HG03565 (cell line): Measurements from ENCODE around the gene LNP1.
"Not testable (repeated sequence)": the region's sequence is repeated elsewhere in the genome, so short reads cannot be mapped to it uniquely, and the experiment has no call there.

ENCODE experiments used
- ATAC-seq: cut with Tn5 transposase; IDR thresholded peaks from one replicate; pipeline ENCODE4 v1.9.1; 2021; ENCODE audit warnings: mild to moderate bottlenecking, moderate library complexity; ENCODE audit not compliant: unreplicated experiment

LNP1 gene

DNA sequence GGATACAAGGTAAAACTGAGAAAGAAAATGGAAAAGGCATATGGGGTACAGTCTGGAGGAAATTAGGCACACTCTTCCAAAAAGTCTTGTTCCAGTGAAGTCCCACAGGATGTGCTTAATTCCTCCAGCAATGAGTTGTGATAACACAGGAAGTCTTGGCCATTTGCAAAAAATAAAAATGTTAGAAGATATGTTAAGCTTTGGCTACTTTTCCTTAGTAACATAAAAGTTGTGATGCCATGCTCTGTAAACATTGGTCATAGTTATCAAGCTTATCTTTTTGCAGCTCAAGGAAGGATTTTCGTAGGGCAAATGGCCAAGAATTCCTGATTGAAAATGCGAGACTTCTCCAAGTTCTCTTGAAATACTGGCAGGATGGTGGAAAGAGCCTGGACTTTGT is 26.4 kb downstream of the LNP1 start:
- ATAC-seq: no peak

- ATAC-seq: no peak
These were observed 27.9 kb downstream of the LNP1 start for GRCh38 chr3:100429187-100429716.

DNA sequence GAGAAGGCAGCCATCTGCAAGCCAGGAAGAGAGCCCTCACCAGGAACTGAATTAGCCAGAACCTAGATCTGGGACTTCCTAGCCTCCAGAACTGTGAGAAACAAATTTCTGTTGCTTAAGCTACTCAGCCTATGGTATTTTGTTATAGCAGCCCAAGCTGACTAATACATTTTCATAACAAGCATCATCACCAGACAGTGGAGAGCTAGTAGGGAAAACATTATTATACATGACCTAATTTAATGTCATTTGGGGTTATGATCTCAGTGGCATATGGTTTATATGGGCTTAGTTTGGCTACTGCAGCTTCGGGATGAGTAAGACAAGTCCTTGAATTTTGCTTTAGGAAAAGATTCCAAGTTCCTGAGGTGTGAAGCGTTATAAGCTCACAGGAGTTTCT is 35.6 kb downstream of the LNP1 start:
- ATAC-seq: no peak

DNA sequence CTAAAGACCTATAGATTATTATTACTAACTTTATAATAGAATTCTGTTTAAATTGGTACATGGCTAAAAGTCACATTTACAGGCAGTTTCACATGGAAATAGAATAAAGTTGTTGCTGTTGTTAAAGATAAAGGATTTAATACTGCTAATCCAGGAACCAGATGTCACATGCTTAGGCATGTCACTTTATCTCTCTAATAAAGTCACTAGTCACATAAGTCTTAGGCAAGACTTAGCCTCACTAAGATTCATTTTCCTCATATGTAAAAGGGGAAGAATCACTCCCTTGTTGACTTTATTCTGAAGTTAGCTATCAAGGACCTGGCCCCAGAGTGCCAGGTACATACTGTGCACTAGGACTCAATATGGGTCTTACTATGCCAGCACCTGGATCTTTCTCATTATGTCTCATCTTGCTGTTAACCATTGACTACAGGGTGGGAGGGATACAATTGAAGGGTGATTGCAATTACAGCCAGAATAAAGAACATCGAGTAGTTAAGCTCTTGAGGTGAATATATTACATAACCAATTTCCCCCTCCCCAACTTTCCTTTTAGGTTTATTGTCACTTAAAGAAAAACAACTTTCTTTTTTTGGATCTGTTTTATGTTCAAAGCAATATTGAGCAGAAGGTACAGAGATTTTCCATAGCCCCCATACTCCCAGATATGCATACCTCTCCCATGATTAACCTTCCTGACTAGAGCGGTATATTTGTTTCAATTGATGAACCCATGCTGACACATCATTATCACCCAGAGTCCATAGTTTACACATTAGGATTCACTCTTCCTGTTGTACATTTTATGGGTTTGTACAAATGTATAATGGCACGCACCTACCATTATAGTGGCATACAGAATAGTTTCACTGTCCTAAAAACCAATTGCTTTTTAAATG is 36.6 kb downstream of the LNP1 start:
- ATAC-seq: no peak

DNA sequence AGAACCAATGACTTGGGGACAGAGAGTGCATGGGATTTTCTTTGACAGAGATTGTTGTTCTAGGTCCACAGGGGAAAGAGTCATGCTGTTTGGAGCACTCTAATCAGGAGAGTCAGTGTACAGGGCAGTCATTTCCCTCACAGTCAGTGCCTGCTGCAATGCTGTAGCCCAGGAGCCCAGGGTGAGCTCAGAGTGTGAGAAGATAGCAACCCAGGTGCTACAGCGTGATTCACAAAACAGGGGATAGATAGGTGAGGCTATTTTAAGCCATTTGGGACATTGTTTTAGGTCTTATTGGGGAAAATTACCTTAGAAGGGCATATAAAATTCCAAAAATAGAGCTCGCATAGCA is 37.3 kb downstream of the LNP1 start:
- no peak for ATAC-seq

DNA sequence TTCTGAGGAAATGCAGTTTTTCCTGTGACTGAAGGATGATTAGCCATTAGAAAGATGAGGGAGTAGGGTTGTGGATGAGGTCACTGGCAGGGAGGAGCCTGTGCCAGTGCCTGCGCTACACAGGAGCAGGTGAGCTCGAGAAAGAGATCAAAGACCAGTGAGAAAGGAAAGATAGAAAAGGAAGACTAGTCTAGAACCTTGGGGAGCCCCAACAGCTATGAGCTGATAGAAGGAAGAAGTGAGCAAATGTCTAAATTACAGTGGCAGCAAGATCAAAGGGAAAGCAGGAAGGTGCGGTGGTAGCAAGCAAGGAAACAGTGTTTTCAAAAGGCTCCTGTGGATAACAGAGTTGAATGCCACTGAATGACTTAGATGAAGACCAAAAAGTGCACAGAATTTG is 39.6 kb downstream of the LNP1 start:
- ATAC-seq: no peak

GRCh38 chr3:100443690-100444089 is 42.4 kb downstream of the LNP1 start:
- ATAC-seq: no peak

GRCh38 chr3:100447067-100447466 is 45.7 kb downstream of the LNP1 start:
- not testable (repeated sequence) for ATAC-seq

DNA sequence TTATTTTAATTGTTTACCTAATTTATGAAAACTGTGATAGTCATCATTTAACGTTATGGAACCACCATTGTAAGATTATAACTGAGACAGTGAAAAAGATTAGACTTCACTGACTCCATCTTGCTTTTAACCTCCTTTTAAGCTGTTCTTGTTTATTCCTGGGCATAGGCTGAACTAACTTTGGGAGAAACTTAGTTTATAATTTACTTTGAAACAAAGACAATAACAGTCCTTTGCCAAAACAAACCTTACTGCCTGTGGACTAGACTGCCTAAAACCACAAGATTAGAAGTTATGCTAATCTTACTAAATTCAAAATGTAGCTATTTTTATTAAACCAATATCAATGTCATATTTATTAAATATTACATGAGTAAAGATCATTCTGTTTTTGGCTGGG is 46.7 kb downstream of the LNP1 start:
- no peak for ATAC-seq

- ATAC-seq: no peak
These were observed 47.9 kb downstream of the LNP1 start for GRCh38 chr3:100449214-100449613.

- no peak for ATAC-seq
These were observed 53.3 kb downstream of the LNP1 start for GRCh38 chr3:100454677-100455076.

GRCh38 chr3:100455841-100456550 is 54.7 kb downstream of the LNP1 start:
- ATAC-seq: no peak

DNA sequence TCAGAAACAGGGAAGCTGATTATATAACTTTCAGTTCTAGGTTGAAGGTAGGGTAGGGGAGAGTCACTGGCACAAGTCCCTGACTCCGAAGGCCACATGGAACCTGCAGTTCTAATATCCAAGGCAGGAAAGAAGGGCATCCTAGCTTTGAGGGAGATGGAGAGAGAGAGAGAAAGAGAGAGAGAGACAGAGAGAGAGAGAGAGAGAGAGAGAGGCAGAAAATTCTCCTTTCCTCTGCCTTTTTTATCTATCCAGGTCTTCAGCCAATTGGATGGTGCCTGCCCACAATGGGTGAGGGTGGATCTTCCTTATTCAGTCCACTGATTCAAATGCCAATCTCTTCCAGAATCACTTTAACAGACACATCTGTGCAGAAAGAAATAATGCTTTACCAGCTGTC is 55.4 kb downstream of the LNP1 start:
- no peak for ATAC-seq

GRCh38 chr3:100457811-100458210 is 56.5 kb downstream of the LNP1 start:
- no peak for ATAC-seq

DNA sequence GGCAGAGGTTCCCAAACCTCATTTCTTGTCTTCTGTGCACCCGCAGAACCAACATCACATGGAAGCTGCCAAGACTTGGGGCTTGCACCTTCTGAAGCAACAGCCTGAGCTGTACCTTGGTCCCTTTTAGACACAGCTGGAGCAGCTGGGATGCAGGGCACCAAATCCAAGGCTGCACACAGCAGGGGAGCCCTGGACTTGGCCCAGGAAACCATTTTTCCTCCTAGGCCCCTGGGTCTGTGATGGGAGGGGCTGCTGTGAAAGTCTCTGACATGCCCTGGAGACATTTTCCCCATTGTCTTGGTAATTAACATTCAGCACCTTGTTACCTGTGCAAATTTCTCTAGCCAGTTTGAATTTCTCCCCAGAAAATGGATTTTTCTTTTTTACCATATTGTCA is 57.5 kb downstream of the LNP1 start:
- no peak for ATAC-seq

GRCh38 chr3:100463002-100463401 is 61.7 kb downstream of the LNP1 start:
- ATAC-seq: peak; percentile 72

- ATAC-seq: no peak
These were observed 62.4 kb downstream of the LNP1 start for GRCh38 chr3:100463646-100464155.

GRCh38 chr3:100465892-100466777 is 64.8 kb downstream of the LNP1 start:
- no peak for ATAC-seq

GRCh38 chr3:100467133-100467532 is 65.8 kb downstream of the LNP1 start:
- ATAC-seq: no peak

DNA sequence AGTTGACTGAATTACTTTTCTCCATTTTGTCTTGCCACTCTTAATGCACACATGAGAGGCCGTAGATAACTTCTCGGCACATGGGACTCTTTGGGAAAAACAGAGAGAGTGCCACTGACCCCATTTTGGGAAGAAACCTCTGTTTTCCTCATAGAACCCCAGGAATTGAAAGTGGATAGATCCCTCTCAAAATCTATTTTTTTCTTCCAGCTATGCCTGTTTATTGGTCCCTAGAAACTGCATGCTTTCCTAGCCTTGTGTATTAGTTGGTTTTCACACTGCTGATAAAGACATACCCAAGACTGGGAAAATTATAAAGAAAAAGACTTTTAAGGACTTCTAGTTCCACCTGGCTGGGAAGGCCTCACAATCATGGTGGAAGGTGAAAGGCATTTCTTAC is 67.3 kb downstream of the LNP1 start:
- no peak for ATAC-seq

DNA sequence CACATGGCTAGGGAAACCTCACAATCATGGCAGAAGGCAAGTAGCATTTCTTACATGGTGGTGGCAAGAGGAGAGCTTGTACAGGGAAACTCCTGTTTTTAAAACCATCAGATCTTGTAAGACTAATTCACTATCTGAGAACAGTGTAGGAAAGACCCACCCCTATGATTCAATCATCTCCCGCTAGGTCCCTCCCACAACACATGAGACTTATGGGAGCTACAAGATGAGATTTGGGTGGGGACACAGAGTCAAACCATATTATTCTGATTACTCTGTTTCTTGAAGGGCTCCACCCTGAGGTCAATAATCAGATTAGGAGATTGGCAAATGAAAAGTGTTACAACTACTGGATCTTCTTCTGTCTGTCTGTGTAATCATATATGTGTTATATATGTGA is 69.6 kb downstream of the LNP1 start:
- ATAC-seq: no peak
